Measurements from ENCODE around the gene IKZF3. TPM values are rescaled to one million over a fixed set of nuclear protein-coding genes. Genes with fewer than 3 reads are reported as not detected.

IKZF3 gene
- total RNA-seq, 1 donor from 2014 or later, result 0.34 TPM

DNA sequence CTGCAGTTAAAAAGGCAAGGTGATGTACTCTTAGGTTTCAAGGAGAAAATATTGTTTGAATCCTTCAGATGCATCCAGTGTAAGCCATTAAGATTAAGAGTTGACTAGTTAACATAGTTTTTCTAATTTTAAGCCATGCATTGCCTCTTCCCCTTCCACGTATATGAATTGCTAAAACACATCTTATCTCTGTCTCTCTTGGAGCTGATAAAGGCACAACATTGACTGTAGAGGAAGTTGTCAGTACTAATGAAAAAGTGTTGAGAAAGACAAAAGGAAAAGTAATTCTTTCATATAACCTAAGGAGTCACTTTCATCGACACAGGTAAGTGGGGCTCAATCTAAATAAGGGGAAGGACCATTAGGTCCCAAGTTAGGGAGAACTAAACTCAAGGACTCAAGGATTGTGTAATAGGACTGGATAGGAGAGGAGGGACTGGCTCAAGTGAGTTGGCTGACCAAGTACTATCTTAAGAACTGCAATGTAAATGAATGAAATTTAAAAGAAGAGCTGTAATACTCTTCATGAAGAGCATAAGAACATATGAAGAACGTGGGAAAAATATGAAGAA, 70.7 kb downstream of the IKZF3 start:
- H3K79me2 ChIP-seq (ENCODE audit: insufficient read depth, low read length), result no peaks in the 10 kb centered on the region
- H3K27me3 ChIP-seq (ENCODE audit: insufficient read depth, low read length), result peaks cover 39% of the 10 kb centered on the region
- DNase-seq (ENCODE audit: low read depth) (no peak), FAIRE-seq (no peak)
- TF ChIP-seq EZH2 (IDR thresholded peaks at IDR 0.05; ENCODE audit: insufficient read depth, low read length), result no peak
- TF ChIP-seq, protein P1, sequence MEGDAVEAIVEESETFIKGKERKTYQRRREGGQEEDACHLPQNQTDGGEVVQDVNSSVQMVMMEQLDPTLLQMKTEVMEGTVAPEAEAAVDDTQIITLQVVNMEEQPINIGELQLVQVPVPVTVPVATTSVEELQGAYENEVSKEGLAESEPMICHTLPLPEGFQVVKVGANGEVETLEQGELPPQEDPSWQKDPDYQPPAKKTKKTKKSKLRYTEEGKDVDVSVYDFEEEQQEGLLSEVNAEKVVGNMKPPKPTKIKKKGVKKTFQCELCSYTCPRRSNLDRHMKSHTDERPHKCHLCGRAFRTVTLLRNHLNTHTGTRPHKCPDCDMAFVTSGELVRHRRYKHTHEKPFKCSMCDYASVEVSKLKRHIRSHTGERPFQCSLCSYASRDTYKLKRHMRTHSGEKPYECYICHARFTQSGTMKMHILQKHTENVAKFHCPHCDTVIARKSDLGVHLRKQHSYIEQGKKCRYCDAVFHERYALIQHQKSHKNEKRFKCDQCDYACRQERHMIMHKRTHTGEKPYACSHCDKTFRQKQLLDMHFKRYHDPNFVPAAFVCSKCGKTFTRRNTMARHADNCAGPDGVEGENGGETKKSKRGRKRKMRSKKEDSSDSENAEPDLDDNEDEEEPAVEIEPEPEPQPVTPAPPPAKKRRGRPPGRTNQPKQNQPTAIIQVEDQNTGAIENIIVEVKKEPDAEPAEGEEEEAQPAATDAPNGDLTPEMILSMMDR (IDR thresholded peaks at IDR 0.05; ENCODE audit: insufficient read depth, low read depth, low read length), result no peak
- no peak overlapping the region for H3K27ac Mint-ChIP-seq (ENCODE audit: unreplicated experiment)
- no peaks in the 10 kb centered on the region for H3K36me3 ChIP-seq (ENCODE audit: insufficient read depth, low read length)
- no peaks in the 10 kb centered on the region for H3K9me3 ChIP-seq (ENCODE audit: insufficient read depth, low read depth, low read length)
- no peaks in the 10 kb centered on the region for H3K4me1 ChIP-seq (ENCODE audit: insufficient read depth, low read length)
- no peak overlapping the region for H3K4me2 ChIP-seq (ENCODE audit: low read length)
- no peak overlapping the region for H2AFZ ChIP-seq (ENCODE audit: low read depth, low read length)
- H3K4me3 ChIP-seq (ENCODE audit: insufficient read depth, low read depth, low read length), result no peak overlapping the region
- H3K4me3 Mint-ChIP-seq (ENCODE audit: unreplicated experiment), result no peak overlapping the region
- no peak overlapping the region for H3K9ac ChIP-seq (ENCODE audit: low read length)
- no peaks in the 10 kb centered on the region for H4K20me1 ChIP-seq (ENCODE audit: insufficient read depth, low read length)
- peaks cover 8% of the 10 kb centered on the region for H3K4me1 Mint-ChIP-seq (ENCODE audit: low read depth, unreplicated experiment)
- H3K9me3 Mint-ChIP-seq (ENCODE audit: unreplicated experiment), result peaks cover 1% of the 10 kb centered on the region
- peaks cover 12% of the 10 kb centered on the region for H3K27me3 Mint-ChIP-seq (ENCODE audit: low read depth, unreplicated experiment)
- H3K36me3 Mint-ChIP-seq (ENCODE audit: low read depth, unreplicated experiment), result no peaks in the 10 kb centered on the region
- H3K27ac ChIP-seq (ENCODE audit: low read depth, low read length), result no peak overlapping the region

DNA sequence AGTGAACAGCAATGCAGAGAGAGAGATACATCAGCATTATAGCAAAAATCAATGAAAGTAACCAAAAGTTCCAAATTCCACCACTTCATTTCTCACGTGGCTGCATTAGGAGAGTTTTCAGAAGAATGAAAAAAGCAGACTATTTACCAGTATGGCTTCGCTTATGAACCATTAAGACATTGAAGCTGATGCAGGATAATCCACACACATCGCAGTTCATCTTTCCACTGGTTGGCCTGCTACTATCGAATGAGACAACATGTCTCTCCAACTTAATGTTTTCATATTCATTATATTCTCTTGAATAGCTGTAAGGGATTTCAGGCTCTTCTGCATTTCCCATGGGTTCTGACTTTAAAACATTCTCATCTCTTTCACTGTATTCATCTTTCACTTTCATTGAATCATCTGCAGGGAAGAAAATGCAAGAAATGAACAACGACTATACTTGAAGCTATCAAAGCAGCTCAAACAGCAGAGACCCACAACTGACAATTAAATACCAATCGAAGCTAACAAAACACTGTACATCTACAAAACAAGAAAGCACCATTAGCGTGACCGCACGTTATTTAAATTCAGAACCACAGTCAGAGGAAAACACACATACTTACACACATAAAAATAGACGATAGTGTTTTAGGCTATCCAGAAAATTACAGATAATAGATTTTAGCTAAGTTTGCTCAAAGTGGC, 71.4 kb downstream of the IKZF3 start:
- DNase-seq (ENCODE audit: low read depth), result no peak
- Histone ChIP-seq H4K20me1 (ENCODE audit: insufficient read depth, low read length) (no peaks in the 10 kb centered on the region), H3K9ac (ENCODE audit: low read length) (no peak overlapping the region), H3K4me2 (ENCODE audit: low read length) (no peak overlapping the region), H3K27ac (ENCODE audit: low read depth, low read length) (no peak overlapping the region), H3K79me2 (ENCODE audit: insufficient read depth, low read length) (no peaks in the 10 kb centered on the region), H2AFZ (ENCODE audit: low read depth, low read length) (no peak overlapping the region), H3K36me3 (ENCODE audit: insufficient read depth, low read length) (no peaks in the 10 kb centered on the region), H3K4me1 (ENCODE audit: insufficient read depth, low read length) (no peaks in the 10 kb centered on the region), H3K4me3 (ENCODE audit: insufficient read depth, low read depth, low read length) (no peak overlapping the region), H3K9me3 (ENCODE audit: insufficient read depth, low read depth, low read length) (no peaks in the 10 kb centered on the region), H3K27me3 (ENCODE audit: insufficient read depth, low read length) (peaks cover 38% of the 10 kb centered on the region)
- peak; percentile 13 for FAIRE-seq
- no peak for TF ChIP-seq EZH2 (IDR thresholded peaks at IDR 0.05; ENCODE audit: insufficient read depth, low read length)
- TF ChIP-seq, protein P1 (IDR thresholded peaks at IDR 0.05; ENCODE audit: insufficient read depth, low read depth, low read length), result no peak
- no peak overlapping the region for H3K4me3 Mint-ChIP-seq (ENCODE audit: unreplicated experiment)
- peaks cover 8% of the 10 kb centered on the region for H3K4me1 Mint-ChIP-seq (ENCODE audit: low read depth, unreplicated experiment)
- H3K27ac Mint-ChIP-seq (ENCODE audit: unreplicated experiment), result no peak overlapping the region
- H3K27me3 Mint-ChIP-seq (ENCODE audit: low read depth, unreplicated experiment), result peaks cover 10% of the 10 kb centered on the region
- H3K9me3 Mint-ChIP-seq (ENCODE audit: unreplicated experiment), result peaks cover 1% of the 10 kb centered on the region
- H3K36me3 Mint-ChIP-seq (ENCODE audit: low read depth, unreplicated experiment), result no peaks in the 10 kb centered on the region
